Activated CD4-positive, alpha-beta T cell treated with anti-CD3 and anti-CD28 coated beads for 36 hours (primary cell): ENCODE data around the gene MACF1. TPM values are rescaled to one million over a fixed set of nuclear protein-coding genes. Genes with fewer than 3 reads are reported as not detected.

Source experiments
- ATAC-seq: fragments of 200-7000 bp; cut with Tn5 transposase; one replicate; pipeline ENCODE4 v1.10.0; 2021; ENCODE audit warnings: mild to moderate bottlenecking, moderate library complexity
- CTCF ChIA-PET: fragments of 350-600 bp; sonication (Branson Sonifier 250); formaldehyde crosslinking; loops from one replicate; lab custom pipeline; 2021; ENCODE audit warnings: antibody characterized with exemption; lab: Charles Lee
- POLR2A ChIA-PET: fragments of 350-600 bp; sonication (Branson Sonifier 250); formaldehyde crosslinking; loops from one replicate; lab custom pipeline; 2021; ENCODE audit warnings: antibody characterized with exemption, inconsistent platforms; lab: Charles Lee
- DNase-seq: peaks from one replicate; pipeline ENCODE4 v3.0.0-alpha.2; 2020
- H3K27ac Mint-ChIP-seq: one replicate; pipeline ENCODE4 v1.8.0; 2021; ENCODE audit warnings: mixed read lengths
- H3K27me3 Mint-ChIP-seq: one replicate; pipeline ENCODE4 v1.8.0; 2021; ENCODE audit warnings: mixed read lengths
- H3K36me3 Mint-ChIP-seq: one replicate; pipeline ENCODE4 v1.8.0; 2021; ENCODE audit warnings: low read depth, mixed read lengths
- H3K4me1 Mint-ChIP-seq: one replicate; pipeline ENCODE4 v1.8.0; 2021; ENCODE audit warnings: mixed read lengths
- H3K4me3 Mint-ChIP-seq: one replicate; pipeline ENCODE4 v1.8.0; 2021; ENCODE audit warnings: mild to moderate bottlenecking, moderate library complexity, mixed read lengths
- H3K9me3 Mint-ChIP-seq: one replicate; pipeline ENCODE4 v1.8.0; 2021; ENCODE audit warnings: low read depth, mixed read lengths
- intact Hi-C, 2 experiments: fragments of 100-400 bp; cut with DNase I in 1 of 2; cut with micrococcal nuclease in 1 of 2; formaldehyde crosslinking; loops; one replicate each; pipeline versions ENCODE4 v1.14.2 to v1.15.1; 2022 to 2024; cut with DNase I, micrococcal nuclease
- total RNA-seq, 2 experiments: library from RNA; stranded (reverse); gene quantifications; one replicate each; pipeline ENCODE4 v1.2.3, GENCODE V29; 2021

The MACF1 gene
- total RNA-seq, 2 experiments from 2014 or later, result 192 to 195 TPM

GRCh38 chr1:39266269-39266668 lies 61.8 kb downstream of the MACF1 start:
- peak; percentile 34 for ATAC-seq
- H3K27me3 Mint-ChIP-seq, result no peaks in the 10 kb centered on the region
- no peak overlapping the region for H3K4me3 Mint-ChIP-seq
- POLR2A ChIA-PET, result interaction anchor here (0.7 kb wide), 1 partner anchor 274 kb away, joined by 3 read pairs; no protein-coding TSS in a partner anchor
- H3K27ac Mint-ChIP-seq, result no peak overlapping the region
- H3K4me1 Mint-ChIP-seq, result peaks cover 79% of the 10 kb centered on the region
- intact Hi-C loops, result no loop called here
- H3K36me3 Mint-ChIP-seq, result peaks cover 27% of the 10 kb centered on the region
- no peaks in the 10 kb centered on the region for H3K9me3 Mint-ChIP-seq
- DNase-seq, result no peak
- CTCF ChIA-PET, result interaction anchor here (1.1 to 5.1 kb wide), 7 partner anchors 8 to 167 kb away, joined by 3 to 41 read pairs (median 11); no protein-coding TSS in a partner anchor

GRCh38 chr1:39266792-39267191 lies 62.3 kb downstream of the MACF1 start:
- no peak for DNase-seq
- H3K27me3 Mint-ChIP-seq, result no peaks in the 10 kb centered on the region
- H3K27ac Mint-ChIP-seq, result peak overlapping the region; percentile 33
- H3K4me3 Mint-ChIP-seq, result no peak overlapping the region
- intact Hi-C loops, result no loop called here
- no peaks in the 10 kb centered on the region for H3K9me3 Mint-ChIP-seq
- ChIA-PET CTCF (interaction anchor here (0.5 to 5.1 kb wide), 6 partner anchors 9 to 144 kb away, joined by 3 to 41 read pairs (median 10); no protein-coding TSS in a partner anchor), POLR2A (no interaction called here)
- H3K4me1 Mint-ChIP-seq, result peaks cover 79% of the 10 kb centered on the region
- peaks cover 24% of the 10 kb centered on the region for H3K36me3 Mint-ChIP-seq
- ATAC-seq, result no peak

DNA sequence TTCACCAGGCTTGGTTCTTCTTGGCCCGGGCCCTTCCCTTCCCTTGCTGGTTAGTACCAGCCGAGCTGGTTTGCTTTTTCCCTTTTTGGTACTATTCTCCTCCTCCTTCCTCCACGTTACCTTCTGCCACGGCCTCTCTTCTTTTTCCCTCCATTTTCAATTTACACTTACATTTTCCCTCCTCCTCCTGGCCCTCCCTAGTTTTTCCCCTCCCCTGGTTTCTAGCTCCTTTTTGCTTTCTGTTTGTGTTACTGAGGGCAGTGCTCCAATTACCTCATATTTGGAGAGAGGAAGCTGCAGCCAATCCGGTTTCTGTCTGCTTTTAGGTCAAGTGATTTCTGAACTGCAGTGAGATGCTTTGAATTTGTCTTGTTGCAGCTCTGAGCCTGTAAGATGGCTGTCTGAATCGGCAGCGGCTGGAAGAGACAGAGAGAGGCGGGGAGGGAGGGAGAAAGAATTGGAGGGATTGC lies 63.7 kb downstream of the MACF1 start:
- H3K27me3 Mint-ChIP-seq, result no peaks in the 10 kb centered on the region
- peak overlapping the region; percentile 57 for H3K4me3 Mint-ChIP-seq
- POLR2A ChIA-PET, result interaction anchor here (0.6 to 1.0 kb wide), 4 partner anchors 9 to 166 kb away, joined by 3 to 6 read pairs (median 4); no protein-coding TSS in a partner anchor
- DNase-seq, result peak; percentile 43
- ATAC-seq, result peak; percentile 69
- no peaks in the 10 kb centered on the region for H3K9me3 Mint-ChIP-seq
- peaks cover 79% of the 10 kb centered on the region for H3K4me1 Mint-ChIP-seq
- CTCF ChIA-PET, result interaction anchor here (0.6 to 5.1 kb wide), 8 partner anchors 8 to 176 kb away, joined by 3 to 41 read pairs (median 6); no protein-coding TSS in a partner anchor
- H3K36me3 Mint-ChIP-seq, result peaks cover 18% of the 10 kb centered on the region
- H3K27ac Mint-ChIP-seq, result peak overlapping the region; percentile 88
- intact Hi-C loops, result no loop called here

DNA sequence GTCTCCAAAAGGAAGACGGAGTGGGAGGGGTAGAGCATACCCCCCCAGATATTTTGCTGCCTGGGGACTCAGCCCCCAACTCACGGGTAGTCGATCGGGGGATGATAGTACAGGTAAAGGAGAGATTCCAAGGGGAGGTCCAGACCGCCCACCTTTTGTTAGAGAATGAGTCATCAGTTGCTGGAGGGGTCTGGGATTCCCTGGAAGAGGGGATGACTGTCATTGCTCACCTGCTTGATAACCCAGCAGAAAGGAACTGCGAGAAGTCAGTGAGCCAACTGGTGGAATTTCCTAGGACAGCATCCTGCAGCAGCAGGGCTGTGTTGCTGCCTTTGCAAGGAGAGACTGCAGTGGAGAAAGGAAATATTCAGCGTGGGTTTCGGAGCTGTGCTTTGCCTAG lies 64.4 kb downstream of the MACF1 start:
- DNase-seq (no peak), ATAC-seq (no peak)
- POLR2A ChIA-PET, result no interaction called here
- Mint-ChIP-seq H3K36me3 (peaks cover 18% of the 10 kb centered on the region), H3K4me1 (peaks cover 75% of the 10 kb centered on the region), H3K4me3 (peak overlapping the region; percentile 57), H3K9me3 (no peaks in the 10 kb centered on the region), H3K27me3 (no peaks in the 10 kb centered on the region), H3K27ac (peak overlapping the region; percentile 88)
- CTCF ChIA-PET, result interaction anchor here (1.1 to 5.1 kb wide), 6 partner anchors 9 to 142 kb away, joined by 3 to 41 read pairs (median 8); no protein-coding TSS in a partner anchor
- intact Hi-C loops, result no loop called here

DNA sequence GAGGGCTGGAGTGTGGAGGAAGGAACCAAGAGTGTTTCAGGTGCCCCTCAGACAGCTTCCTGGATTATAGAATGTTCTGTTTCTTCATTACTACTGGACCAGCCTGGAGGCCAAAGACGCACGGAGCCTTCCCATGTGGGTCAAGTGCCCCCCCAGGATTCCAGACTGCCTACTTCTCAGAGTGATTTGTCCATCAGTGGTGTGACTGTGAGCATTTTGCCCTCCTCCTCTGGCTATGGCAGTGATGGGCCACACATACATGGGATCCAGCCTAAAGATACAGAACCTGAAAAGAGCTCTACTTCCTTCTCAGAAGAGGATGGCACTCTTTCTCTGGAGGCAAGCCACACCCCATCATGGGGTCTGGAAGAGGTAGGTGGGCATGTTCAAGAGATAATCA lies 64.9 kb downstream of the MACF1 start:
- no peak for DNase-seq
- ATAC-seq, result peak; percentile 2
- peak overlapping the region; percentile 88 for H3K27ac Mint-ChIP-seq
- H3K36me3 Mint-ChIP-seq, result peaks cover 18% of the 10 kb centered on the region
- no peaks in the 10 kb centered on the region for H3K27me3 Mint-ChIP-seq
- peaks cover 75% of the 10 kb centered on the region for H3K4me1 Mint-ChIP-seq
- CTCF ChIA-PET, result interaction anchor here (0.5 to 5.1 kb wide), 7 partner anchors 9 to 1718 kb away, joined by 3 to 41 read pairs (median 4); no protein-coding TSS in a partner anchor
- POLR2A ChIA-PET, result interaction anchor here (0.8 kb wide), 3 partner anchors 64 to 85 kb away, joined by 3 to 6 read pairs (median 4); no protein-coding TSS in a partner anchor
- H3K9me3 Mint-ChIP-seq, result no peaks in the 10 kb centered on the region
- no peak overlapping the region for H3K4me3 Mint-ChIP-seq
- intact Hi-C loops, result no loop called here

DNA sequence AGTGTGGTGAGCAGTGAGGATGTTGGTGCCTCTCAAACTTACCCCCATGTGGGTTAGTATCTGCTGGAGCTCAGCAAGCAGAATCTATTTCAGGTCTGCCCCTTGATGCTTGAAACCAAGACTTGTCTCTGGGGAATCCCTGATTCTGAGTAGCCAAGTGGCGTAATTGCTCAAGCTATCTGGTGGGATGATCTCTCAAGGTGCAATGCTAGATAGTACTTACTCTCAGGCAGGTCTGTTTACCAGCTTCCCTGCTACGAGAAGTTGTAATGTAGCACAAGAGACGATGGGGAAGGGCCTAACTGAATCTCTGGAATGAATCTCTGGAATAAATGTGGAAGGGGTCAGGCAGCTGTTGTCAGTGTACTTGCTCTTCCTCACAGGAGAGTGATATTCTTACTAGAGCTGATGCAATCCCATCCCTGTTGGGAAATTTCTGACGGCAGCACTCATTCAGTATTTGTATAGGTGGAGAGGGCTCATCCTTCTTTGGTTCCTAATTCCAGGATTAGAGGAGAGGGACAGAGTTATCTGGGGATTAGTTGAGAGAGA lies 65.4 kb downstream of the MACF1 start:
- peaks cover 18% of the 10 kb centered on the region for H3K36me3 Mint-ChIP-seq
- H3K27ac Mint-ChIP-seq, result peak overlapping the region; percentile 88
- H3K4me3 Mint-ChIP-seq, result peak overlapping the region; percentile 7
- CTCF ChIA-PET, result interaction anchor here (0.5 to 5.1 kb wide), 8 partner anchors 8 to 1718 kb away, joined by 3 to 41 read pairs (median 4); no protein-coding TSS in a partner anchor
- H3K9me3 Mint-ChIP-seq, result no peaks in the 10 kb centered on the region
- POLR2A ChIA-PET, result interaction anchor here (0.8 kb wide), 3 partner anchors 65 to 86 kb away, joined by 3 to 6 read pairs (median 4); no protein-coding TSS in a partner anchor
- H3K27me3 Mint-ChIP-seq, result no peaks in the 10 kb centered on the region
- DNase-seq, result peak; percentile 19
- intact Hi-C loops, result no loop called here
- peaks cover 74% of the 10 kb centered on the region for H3K4me1 Mint-ChIP-seq
- peak; percentile 50 for ATAC-seq

DNA sequence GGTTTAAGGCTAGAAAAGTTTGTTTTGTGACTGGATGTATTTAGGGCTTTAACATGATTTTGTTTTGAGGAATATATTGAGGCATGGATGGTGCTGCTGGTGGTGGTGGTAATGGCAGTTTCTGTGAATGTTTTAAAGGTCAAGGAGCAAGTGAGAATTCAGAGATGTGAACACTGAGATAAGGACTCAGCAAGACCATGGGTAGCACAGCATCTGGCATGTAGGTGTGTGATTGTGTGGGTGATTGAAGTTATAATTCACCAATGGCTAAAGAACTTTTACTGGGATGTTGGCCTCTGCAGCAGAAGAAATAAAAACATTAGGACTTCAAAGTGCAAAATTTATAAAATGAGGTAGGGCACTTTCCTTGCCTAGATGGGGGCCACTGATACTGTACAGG lies 65.9 kb downstream of the MACF1 start:
- ChIA-PET POLR2A (no interaction called here), CTCF (interaction anchor here (0.6 to 5.1 kb wide), 4 partner anchors 12 to 268 kb away, joined by 3 to 41 read pairs (median 4); no protein-coding TSS in a partner anchor)
- peaks cover 18% of the 10 kb centered on the region for H3K36me3 Mint-ChIP-seq
- peak overlapping the region; percentile 88 for H3K27ac Mint-ChIP-seq
- peaks cover 71% of the 10 kb centered on the region for H3K4me1 Mint-ChIP-seq
- DNase-seq, result no peak
- H3K9me3 Mint-ChIP-seq, result no peaks in the 10 kb centered on the region
- no peaks in the 10 kb centered on the region for H3K27me3 Mint-ChIP-seq
- intact Hi-C loops, result no loop called here
- no peak for ATAC-seq
- peak overlapping the region; percentile 7 for H3K4me3 Mint-ChIP-seq

GRCh38 chr1:39272027-39272797 lies 67.7 kb downstream of the MACF1 start:
- H3K27me3 Mint-ChIP-seq, result no peaks in the 10 kb centered on the region
- peak overlapping the region; percentile 28 for H3K27ac Mint-ChIP-seq
- H3K9me3 Mint-ChIP-seq, result no peaks in the 10 kb centered on the region
- POLR2A ChIA-PET, result interaction anchor here (0.6 kb wide), 1 partner anchor 88 kb away, joined by 3 read pairs; no protein-coding TSS in a partner anchor
- ATAC-seq (peak; percentile 69), DNase-seq (peak; percentile 52)
- peaks cover 18% of the 10 kb centered on the region for H3K36me3 Mint-ChIP-seq
- intact Hi-C loops, result no loop called here
- CTCF ChIA-PET, result interaction anchor here (0.6 to 1.8 kb wide), 7 partner anchors 10 to 1641 kb away, joined by 3 to 7 read pairs (median 4); partner anchors contain the start of gene MACF1
- H3K4me1 Mint-ChIP-seq, result peaks cover 68% of the 10 kb centered on the region
- H3K4me3 Mint-ChIP-seq, result no peak overlapping the region

GRCh38 chr1:39272798-39273469 lies 68.4 kb downstream of the MACF1 start:
- ChIA-PET CTCF (interaction anchor here (0.6 to 1.8 kb wide), 6 partner anchors 14 to 1642 kb away, joined by 3 to 7 read pairs (median 4); partner anchors contain the start of gene MACF1), POLR2A (no interaction called here)
- ATAC-seq (no peak), DNase-seq (no peak)
- Mint-ChIP-seq H3K27me3 (no peaks in the 10 kb centered on the region), H3K36me3 (peaks cover 18% of the 10 kb centered on the region), H3K27ac (peak overlapping the region; percentile 28), H3K4me1 (peaks cover 70% of the 10 kb centered on the region), H3K4me3 (no peak overlapping the region), H3K9me3 (no peaks in the 10 kb centered on the region)
- intact Hi-C loops, result no loop called here

DNA sequence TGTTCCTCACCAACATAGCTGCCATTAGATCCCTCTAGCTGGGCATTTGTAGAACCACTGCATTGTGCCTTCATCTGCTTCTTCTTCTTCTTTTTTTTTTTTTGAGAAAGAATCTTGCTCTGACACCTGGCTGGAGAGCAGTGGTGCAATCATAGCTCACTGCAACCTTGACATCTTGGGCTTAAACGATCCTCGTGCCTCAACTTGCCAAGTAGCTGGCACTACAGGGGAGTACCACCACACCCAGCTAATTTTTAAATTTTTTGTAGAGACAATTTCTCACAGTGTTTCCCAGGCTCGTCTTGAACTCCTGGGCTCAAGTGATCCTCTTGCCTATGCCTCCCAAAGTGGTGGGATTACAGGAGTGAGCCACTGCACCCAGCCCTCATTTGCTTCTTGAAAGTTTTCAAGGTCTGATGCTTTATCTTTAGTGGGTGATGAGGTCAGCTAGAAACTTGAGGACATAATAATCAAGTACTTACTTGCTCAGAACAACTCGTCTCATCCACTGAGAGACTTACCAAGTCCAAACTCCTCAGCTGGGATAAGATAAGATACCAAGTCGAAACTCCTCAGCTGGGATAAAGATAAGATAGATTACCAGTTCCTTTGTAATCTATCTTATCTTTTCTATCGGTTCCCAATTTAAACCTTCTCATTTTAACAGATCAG lies 71.5 kb downstream of the MACF1 start:
- Mint-ChIP-seq H3K9me3 (no peaks in the 10 kb centered on the region), H3K4me3 (no peak overlapping the region), H3K36me3 (no peaks in the 10 kb centered on the region), H3K4me1 (peaks cover 52% of the 10 kb centered on the region), H3K27ac (no peak overlapping the region), H3K27me3 (no peaks in the 10 kb centered on the region)
- ChIA-PET POLR2A (interaction anchor here (0.6 kb wide), 1 partner anchor 11 kb away, joined by 3 read pairs; no protein-coding TSS in a partner anchor), CTCF (interaction anchor here (0.6 to 2.4 kb wide), 6 partner anchors 8 to 94 kb away, joined by 3 to 8 read pairs (median 4); no protein-coding TSS in a partner anchor)
- DNase-seq, result no peak
- intact Hi-C loops, result no loop called here
- no peak for ATAC-seq
